Measurements from ENCODE around the gene EXOC4.

DNA sequence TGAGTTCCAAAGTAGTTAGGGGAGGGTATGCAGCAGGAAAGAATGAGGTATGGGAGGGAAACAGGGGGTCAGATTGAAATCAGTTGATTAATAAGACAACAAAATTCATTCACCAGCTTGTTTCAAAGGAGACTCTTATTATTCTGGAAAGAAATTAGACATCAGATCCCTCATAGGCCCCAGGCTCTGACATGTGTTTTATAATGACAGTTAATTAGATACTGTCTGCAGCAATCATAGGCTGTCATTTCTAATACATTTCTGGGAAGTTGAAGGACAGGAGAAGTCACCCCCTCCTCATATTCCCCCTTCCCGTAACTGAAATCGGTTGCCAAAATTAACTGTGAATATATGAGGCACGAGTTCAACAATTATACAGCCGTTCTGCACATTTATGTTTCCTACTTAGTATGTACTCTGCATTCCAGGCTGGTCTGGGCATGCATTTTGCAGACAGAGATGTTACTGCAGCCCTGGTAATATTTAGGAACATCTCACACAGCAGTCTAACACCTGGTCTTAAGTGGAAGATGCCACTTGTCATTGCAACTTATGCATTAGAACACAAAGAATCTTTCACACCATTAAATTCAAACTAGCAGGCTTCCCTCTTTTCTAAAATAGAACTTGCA, 519.0 kb downstream of the EXOC4 start:
- TF ChIP-seq, protein P1, sequence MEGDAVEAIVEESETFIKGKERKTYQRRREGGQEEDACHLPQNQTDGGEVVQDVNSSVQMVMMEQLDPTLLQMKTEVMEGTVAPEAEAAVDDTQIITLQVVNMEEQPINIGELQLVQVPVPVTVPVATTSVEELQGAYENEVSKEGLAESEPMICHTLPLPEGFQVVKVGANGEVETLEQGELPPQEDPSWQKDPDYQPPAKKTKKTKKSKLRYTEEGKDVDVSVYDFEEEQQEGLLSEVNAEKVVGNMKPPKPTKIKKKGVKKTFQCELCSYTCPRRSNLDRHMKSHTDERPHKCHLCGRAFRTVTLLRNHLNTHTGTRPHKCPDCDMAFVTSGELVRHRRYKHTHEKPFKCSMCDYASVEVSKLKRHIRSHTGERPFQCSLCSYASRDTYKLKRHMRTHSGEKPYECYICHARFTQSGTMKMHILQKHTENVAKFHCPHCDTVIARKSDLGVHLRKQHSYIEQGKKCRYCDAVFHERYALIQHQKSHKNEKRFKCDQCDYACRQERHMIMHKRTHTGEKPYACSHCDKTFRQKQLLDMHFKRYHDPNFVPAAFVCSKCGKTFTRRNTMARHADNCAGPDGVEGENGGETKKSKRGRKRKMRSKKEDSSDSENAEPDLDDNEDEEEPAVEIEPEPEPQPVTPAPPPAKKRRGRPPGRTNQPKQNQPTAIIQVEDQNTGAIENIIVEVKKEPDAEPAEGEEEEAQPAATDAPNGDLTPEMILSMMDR (IDR thresholded peaks at IDR 0.05), result no peak
- no peak for TF ChIP-seq POLR2AphosphoS5 (IDR thresholded peaks at IDR 0.05)

Measured in transverse colon (tissue), 4 donors.